GM23338 (cell line): ENCODE results near the gene VMP1. TPM values are rescaled to one million over a fixed set of nuclear protein-coding genes. Genes with fewer than 3 reads are reported as not detected.

Source experiments
- ATAC-seq: fragments of 200-7000 bp; cut with Tn5 transposase; 3 replicates; pipeline ENCODE4 v1.9.1; 2020
- DNase-seq: peaks from one replicate; pipeline ENCODE4 v3.0.0-alpha.2; 2015; ENCODE audit warnings: low spot score
- H2AFZ ChIP-seq: fragments of 200-600 bp; sonication (generic); 2 replicates; pipeline ENCODE4 v1.8.0; 2016; ENCODE audit warnings: antibody characterized with exemption, mild to moderate bottlenecking, moderate library complexity
- H3F3A ChIP-seq: fragments of 200-600 bp; sonication (generic); replicated peaks from 2 replicates; pipeline ENCODE4 v1.8.0; 2017; ENCODE audit warnings: antibody characterized with exemption, mixed run types, low read depth
- H3K27ac ChIP-seq: fragments of 200-600 bp; sonication (generic); 2 replicates; pipeline ENCODE4 v1.6.1; 2016; ENCODE audit warnings: low read depth
- H3K27me3 ChIP-seq: fragments of 200-600 bp; sonication (generic); 2 replicates; pipeline ENCODE4 v1.8.0; 2016; ENCODE audit warnings: mild to moderate bottlenecking, mixed run types, moderate library complexity; ENCODE audit not compliant: insufficient read depth
- H3K36me3 ChIP-seq: fragments of 200-600 bp; sonication (generic); 2 replicates; pipeline ENCODE4 v1.8.0; 2016; ENCODE audit warnings: mild to moderate bottlenecking; ENCODE audit not compliant: insufficient read depth
- H3K4me1 ChIP-seq: fragments of 200-600 bp; sonication (generic); 2 replicates; pipeline ENCODE4 v1.8.0; 2016; ENCODE audit warnings: mild to moderate bottlenecking, moderate library complexity; ENCODE audit not compliant: insufficient read depth
- H3K4me2 ChIP-seq: fragments of 200-600 bp; sonication (generic); 2 replicates; pipeline ENCODE4 v1.7.1; 2017; ENCODE audit warnings: mixed run types
- H3K4me3 ChIP-seq: fragments of 200-600 bp; sonication (generic); 2 replicates; pipeline ENCODE4 v1.6.1; 2016; ENCODE audit warnings: mixed run types
- H3K79me2 ChIP-seq: fragments of 200-600 bp; sonication (generic); replicated peaks from 2 replicates; pipeline ENCODE4 v1.8.0; 2017; ENCODE audit warnings: mild to moderate bottlenecking; ENCODE audit not compliant: insufficient read depth
- H3K9me2 ChIP-seq: fragments of 200-600 bp; sonication (generic); 2 replicates; pipeline ENCODE4 v1.8.0; 2017; ENCODE audit not compliant: insufficient read depth
- H4K20me1 ChIP-seq: fragments of 200-600 bp; sonication (generic); replicated peaks from 2 replicates; pipeline ENCODE4 v1.8.0; 2017; ENCODE audit warnings: mild to moderate bottlenecking; ENCODE audit not compliant: insufficient read depth
- H3K27ac Mint-ChIP-seq: 2 replicates; pipeline ENCODE4 v1.8.0; 2020; ENCODE audit warnings: inconsistent platforms, mild to moderate bottlenecking, moderate library complexity, mixed read lengths
- H3K27me3 Mint-ChIP-seq: 3 replicates; pipeline ENCODE4 v1.8.0; 2022; ENCODE audit warnings: low read depth, mild to moderate bottlenecking, moderate library complexity, mixed read lengths, inconsistent platforms; ENCODE audit not compliant: insufficient read depth, poor library complexity
- H3K36me3 Mint-ChIP-seq: 3 replicates; pipeline ENCODE4 v1.8.0; 2021; ENCODE audit warnings: low read depth, mild to moderate bottlenecking, inconsistent platforms, moderate library complexity, mixed read lengths
- H3K4me1 Mint-ChIP-seq: 3 replicates; pipeline ENCODE4 v1.8.0; 2020; ENCODE audit warnings: mild to moderate bottlenecking, inconsistent platforms, mixed read lengths
- H3K4me3 Mint-ChIP-seq: 3 replicates; pipeline ENCODE4 v1.8.0; 2021; ENCODE audit warnings: moderate library complexity, mild to moderate bottlenecking, inconsistent platforms, mixed read lengths
- H3K9me3 Mint-ChIP-seq: 3 replicates; pipeline ENCODE4 v1.8.0; 2020; ENCODE audit warnings: moderate library complexity, mild to moderate bottlenecking, inconsistent platforms, mixed read lengths
- CREB1 ChIP-seq: fragments of 250-450 bp; sonication (Bioruptor Pico); IDR thresholded peaks from 2 replicates; pipeline ENCODE4 v1.5.0; 2020; ENCODE audit warnings: low read depth, mild to moderate bottlenecking, moderate library complexity
- EZH2 ChIP-seq: fragments of 200-600 bp; sonication (generic); IDR thresholded peaks from one replicate; pipeline ENCODE4 v1.8.0; 2017; ENCODE audit warnings: antibody characterized with exemption, mild to moderate bottlenecking, low read depth; ENCODE audit not compliant: unreplicated experiment
- JUNB ChIP-seq: IDR thresholded peaks from one replicate; pipeline ENCODE4 v1.6.1; 2016; ENCODE audit warnings: antibody characterized with exemption; ENCODE audit not compliant: unreplicated experiment
- NANOG ChIP-seq: IDR thresholded peaks from 2 replicates; pipeline ENCODE4 v1.6.1; 2016; ENCODE audit warnings: antibody characterized with exemption, borderline replicate concordance
- POLR2AphosphoS5 ChIP-seq: IDR thresholded peaks from 2 replicates; pipeline ENCODE4 v1.6.1; 2016; ENCODE audit warnings: antibody characterized with exemption, low read depth
- STAT1 ChIP-seq: IDR thresholded peaks from one replicate; pipeline ENCODE4 v1.6.1; 2016; ENCODE audit warnings: antibody characterized with exemption; ENCODE audit not compliant: unreplicated experiment
- ZNF114 ChIP-seq: fragments of 250-450 bp; sonication (Bioruptor Pico); IDR thresholded peaks from 2 replicates; pipeline ENCODE4 v1.5.0; 2020; ENCODE audit warnings: mild to moderate bottlenecking, moderate library complexity
- ZNF331 ChIP-seq: fragments of 250-450 bp; sonication (Bioruptor Pico); IDR thresholded peaks from 2 replicates; pipeline ENCODE4 v1.5.0; 2020; ENCODE audit warnings: low read depth, mild to moderate bottlenecking, moderate library complexity
- polyA plus RNA-seq: library from polyadenylated mRNA; unstranded; fragments of >200 nt; fragmentation: Nextera tagmentation; extraction: Ambion mirVana; gene quantifications from 2 replicates; pipeline ENCODE4 v1.2.1, GENCODE V29; 2016
- total RNA-seq: library from RNA; depleted of rRNA; stranded (reverse); fragments of >200 nt; shearing (Covaris generic); gene quantifications from 2 replicates; pipeline ENCODE4 v1.2.3, GENCODE V29; 2014
- TF ChIP-seq, protein P1 (sequence below): fragments of 250-450 bp; sonication (Bioruptor Pico); IDR thresholded peaks from 2 replicates; pipeline ENCODE4 v1.5.0; 2020; ENCODE audit warnings: mild to moderate bottlenecking, moderate library complexity
- TF ChIP-seq, protein P2 (sequence below): IDR thresholded peaks from 2 replicates; pipeline ENCODE4 v1.6.1; 2016; ENCODE audit warnings: antibody characterized with exemption

Gene VMP1
- total and polyA plus RNA-seq, 2 experiments from 2014 or later: 70.1 to 112 TPM

- TF ChIP-seq, protein P1, sequence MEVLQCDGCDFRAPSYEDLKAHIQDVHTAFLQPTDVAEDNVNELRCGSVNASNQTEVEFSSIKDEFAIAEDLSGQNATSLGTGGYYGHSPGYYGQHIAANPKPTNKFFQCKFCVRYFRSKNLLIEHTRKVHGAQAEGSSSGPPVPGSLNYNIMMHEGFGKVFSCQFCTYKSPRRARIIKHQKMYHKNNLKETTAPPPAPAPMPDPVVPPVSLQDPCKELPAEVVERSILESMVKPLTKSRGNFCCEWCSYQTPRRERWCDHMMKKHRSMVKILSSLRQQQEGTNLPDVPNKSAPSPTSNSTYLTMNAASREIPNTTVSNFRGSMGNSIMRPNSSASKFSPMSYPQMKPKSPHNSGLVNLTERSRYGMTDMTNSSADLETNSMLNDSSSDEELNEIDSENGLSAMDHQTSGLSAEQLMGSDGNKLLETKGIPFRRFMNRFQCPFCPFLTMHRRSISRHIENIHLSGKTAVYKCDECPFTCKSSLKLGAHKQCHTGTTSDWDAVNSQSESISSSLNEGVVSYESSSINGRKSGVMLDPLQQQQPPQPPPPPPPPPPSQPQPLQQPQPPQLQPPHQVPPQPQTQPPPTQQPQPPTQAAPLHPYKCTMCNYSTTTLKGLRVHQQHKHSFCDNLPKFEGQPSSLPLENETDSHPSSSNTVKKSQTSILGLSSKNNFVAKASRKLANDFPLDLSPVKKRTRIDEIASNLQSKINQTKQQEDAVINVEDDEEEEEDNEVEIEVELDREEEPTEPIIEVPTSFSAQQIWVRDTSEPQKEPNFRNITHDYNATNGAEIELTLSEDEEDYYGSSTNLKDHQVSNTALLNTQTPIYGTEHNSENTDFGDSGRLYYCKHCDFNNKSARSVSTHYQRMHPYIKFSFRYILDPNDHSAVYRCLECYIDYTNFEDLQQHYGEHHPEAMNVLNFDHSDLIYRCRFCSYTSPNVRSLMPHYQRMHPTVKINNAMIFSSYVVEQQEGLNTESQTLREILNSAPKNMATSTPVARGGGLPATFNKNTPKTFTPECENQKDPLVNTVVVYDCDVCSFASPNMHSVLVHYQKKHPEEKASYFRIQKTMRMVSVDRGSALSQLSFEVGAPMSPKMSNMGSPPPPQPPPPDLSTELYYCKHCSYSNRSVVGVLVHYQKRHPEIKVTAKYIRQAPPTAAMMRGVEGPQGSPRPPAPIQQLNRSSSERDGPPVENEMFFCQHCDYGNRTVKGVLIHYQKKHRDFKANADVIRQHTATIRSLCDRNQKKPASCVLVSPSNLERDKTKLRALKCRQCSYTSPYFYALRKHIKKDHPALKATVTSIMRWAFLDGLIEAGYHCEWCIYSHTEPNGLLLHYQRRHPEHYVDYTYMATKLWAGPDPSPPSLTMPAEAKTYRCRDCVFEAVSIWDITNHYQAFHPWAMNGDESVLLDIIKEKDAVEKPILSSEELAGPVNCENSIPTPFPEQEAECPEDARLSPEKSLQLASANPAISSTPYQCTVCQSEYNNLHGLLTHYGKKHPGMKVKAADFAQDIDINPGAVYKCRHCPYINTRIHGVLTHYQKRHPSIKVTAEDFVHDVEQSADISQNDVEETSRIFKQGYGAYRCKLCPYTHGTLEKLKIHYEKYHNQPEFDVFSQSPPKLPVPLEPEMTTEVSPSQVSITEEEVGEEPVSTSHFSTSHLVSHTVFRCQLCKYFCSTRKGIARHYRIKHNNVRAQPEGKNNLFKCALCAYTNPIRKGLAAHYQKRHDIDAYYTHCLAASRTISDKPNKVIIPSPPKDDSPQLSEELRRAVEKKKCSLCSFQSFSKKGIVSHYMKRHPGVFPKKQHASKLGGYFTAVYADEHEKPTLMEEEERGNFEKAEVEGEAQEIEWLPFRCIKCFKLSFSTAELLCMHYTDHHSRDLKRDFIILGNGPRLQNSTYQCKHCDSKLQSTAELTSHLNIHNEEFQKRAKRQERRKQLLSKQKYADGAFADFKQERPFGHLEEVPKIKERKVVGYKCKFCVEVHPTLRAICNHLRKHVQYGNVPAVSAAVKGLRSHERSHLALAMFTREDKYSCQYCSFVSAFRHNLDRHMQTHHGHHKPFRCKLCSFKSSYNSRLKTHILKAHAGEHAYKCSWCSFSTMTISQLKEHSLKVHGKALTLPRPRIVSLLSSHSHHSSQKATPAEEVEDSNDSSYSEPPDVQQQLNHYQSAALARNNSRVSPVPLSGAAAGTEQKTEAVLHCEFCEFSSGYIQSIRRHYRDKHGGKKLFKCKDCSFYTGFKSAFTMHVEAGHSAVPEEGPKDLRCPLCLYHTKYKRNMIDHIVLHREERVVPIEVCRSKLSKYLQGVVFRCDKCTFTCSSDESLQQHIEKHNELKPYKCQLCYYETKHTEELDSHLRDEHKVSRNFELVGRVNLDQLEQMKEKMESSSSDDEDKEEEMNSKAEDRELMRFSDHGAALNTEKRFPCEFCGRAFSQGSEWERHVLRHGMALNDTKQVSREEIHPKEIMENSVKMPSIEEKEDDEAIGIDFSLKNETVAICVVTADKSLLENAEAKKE (CRISPR knock-in tag): no peak
- TF ChIP-seq JUNB (no peak), STAT1 (no peak)
Measured at GRCh38 chr17:59863616-59864015, 156.2 kb downstream of the VMP1 start (continued).

DNA sequence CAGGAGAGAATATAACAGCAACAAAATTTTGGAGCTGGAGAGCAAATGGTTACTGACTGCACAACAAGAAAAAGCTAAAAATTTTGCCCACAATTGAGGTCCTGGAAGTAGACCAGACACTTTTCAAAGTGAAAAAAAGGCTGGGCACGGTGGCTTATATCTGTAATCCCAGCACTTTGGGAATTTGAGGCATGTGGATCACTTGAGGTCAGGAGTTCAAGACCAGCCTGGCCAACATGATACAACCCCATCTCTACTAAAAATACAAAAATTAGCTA, 162.4 kb downstream of the VMP1 start:
- no peak overlapping the region for H3K4me2 ChIP-seq
- no peaks in the 10 kb centered on the region for H3F3A ChIP-seq
- no peak overlapping the region for H2AFZ ChIP-seq
- H3K4me3 Mint-ChIP-seq: no peak overlapping the region
- H3K4me1 Mint-ChIP-seq: no peaks in the 10 kb centered on the region; the same call in 2 of the 3 replicates
- no peaks in the 10 kb centered on the region for H3K27me3 ChIP-seq
- H3K4me1 ChIP-seq: no peaks in the 10 kb centered on the region
- no peaks in the 10 kb centered on the region for H3K9me3 Mint-ChIP-seq
- H3K27ac ChIP-seq: no peak overlapping the region
- H4K20me1 ChIP-seq: no peaks in the 10 kb centered on the region
- no peak overlapping the region for H3K27ac Mint-ChIP-seq
- H3K36me3 Mint-ChIP-seq: peaks cover 13% of the 10 kb centered on the region; the same call in 2 of the 3 replicates
- ATAC-seq (no peak), DNase-seq (no peak)
- H3K79me2 ChIP-seq: no peaks in the 10 kb centered on the region
- no peaks in the 10 kb centered on the region for H3K36me3 ChIP-seq
- peaks cover 3% of the 10 kb centered on the region for H3K27me3 Mint-ChIP-seq
- H3K9me2 ChIP-seq: no peaks in the 10 kb centered on the region
- H3K4me3 ChIP-seq: no peak overlapping the region
- TF ChIP-seq NANOG: no peak
- no peak for TF ChIP-seq STAT1
- TF ChIP-seq POLR2AphosphoS5: no peak
- TF ChIP-seq, protein P2, sequence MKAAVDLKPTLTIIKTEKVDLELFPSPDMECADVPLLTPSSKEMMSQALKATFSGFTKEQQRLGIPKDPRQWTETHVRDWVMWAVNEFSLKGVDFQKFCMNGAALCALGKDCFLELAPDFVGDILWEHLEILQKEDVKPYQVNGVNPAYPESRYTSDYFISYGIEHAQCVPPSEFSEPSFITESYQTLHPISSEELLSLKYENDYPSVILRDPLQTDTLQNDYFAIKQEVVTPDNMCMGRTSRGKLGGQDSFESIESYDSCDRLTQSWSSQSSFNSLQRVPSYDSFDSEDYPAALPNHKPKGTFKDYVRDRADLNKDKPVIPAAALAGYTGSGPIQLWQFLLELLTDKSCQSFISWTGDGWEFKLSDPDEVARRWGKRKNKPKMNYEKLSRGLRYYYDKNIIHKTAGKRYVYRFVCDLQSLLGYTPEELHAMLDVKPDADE: no peak
- no peak for TF ChIP-seq ZNF331 (CRISPR knock-in tag)
- no peak for TF ChIP-seq ZNF114 (CRISPR knock-in tag)
- no peak for TF ChIP-seq CREB1
- TF ChIP-seq, protein P1 (CRISPR knock-in tag): no peak
- no peak for TF ChIP-seq EZH2
